HG03460 (cell line): ENCODE data around the gene FSIP1.

Experiments used
- ATAC-seq: cut with Tn5 transposase; IDR thresholded peaks from one replicate; pipeline ENCODE4 v1.9.1; 2021; ENCODE audit not compliant: unreplicated experiment

The FSIP1 gene

DNA sequence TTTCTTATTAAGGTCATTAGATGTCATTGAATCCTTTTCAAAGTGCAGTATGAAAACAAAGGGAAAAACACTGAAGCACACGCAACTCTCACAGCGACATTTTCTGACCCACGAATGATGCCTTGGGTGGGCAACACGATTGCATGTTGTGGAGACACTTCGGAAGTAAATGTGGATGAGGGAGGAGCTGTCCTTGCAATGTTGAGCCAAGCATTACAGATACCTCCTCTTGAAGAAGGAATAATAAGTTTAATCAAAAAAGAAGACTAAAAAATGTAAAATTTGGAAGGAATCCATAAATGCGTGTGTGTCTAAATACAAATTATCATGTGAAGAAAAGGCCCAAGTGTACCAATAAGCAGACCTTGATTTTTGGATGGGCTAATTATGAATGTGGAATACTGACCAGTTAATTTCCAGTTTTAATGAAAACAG lies 184.9 kb downstream of the FSIP1 start:
- no peak for ATAC-seq

GRCh38 chr15:39597336-39597735 lies 185.3 kb downstream of the FSIP1 start:
- no peak for ATAC-seq

- ATAC-seq = no peak
Observed at GRCh38 chr15:39596358-39597051, 186.1 kb downstream of the FSIP1 start.

DNA sequence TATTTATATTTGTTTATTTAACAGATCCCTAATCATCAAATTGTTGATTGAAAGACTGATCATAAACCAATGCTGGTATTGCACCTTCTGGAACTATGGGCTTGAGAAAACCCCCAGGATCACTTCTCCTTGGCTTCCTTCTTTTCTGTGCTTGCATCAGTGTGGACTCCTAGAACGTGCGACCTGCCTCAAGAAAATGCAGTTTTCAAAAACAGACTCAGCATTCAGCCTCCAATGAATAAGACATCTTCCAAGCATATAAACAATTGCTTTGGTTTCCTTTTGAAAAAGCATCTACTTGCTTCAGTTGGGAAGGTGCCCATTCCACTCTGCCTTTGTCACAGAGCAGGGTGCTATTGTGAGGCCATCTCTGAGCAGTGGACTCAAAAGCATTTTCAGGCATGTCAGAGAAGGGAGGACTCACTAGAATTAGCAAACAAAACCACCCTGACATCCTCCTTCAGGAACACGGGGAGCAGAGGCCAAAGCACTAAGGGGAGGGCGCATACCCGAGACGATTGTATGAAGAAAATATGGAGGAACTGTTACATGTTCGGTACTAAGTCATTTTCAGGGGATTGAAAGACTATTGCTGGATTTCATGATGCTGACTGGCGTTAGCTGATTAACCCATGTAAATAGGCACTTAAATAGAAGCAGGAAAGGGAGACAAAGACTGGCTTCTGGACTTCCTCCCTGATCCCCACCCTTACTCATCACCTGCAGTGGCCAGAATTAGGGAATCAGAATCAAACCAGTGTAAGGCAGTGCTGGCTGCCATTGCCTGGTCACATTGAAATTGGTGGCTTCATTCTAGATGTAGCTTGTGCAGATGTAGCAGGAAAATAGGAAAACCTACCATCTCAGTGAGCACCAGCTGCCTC lies 187.1 kb downstream of the FSIP1 start:
- ATAC-seq = no peak

- no peak for ATAC-seq
Observed at GRCh38 chr15:39594446-39595337, 187.9 kb downstream of the FSIP1 start.

- no peak for ATAC-seq
Observed at GRCh38 chr15:39593656-39594445, 188.8 kb downstream of the FSIP1 start.

DNA sequence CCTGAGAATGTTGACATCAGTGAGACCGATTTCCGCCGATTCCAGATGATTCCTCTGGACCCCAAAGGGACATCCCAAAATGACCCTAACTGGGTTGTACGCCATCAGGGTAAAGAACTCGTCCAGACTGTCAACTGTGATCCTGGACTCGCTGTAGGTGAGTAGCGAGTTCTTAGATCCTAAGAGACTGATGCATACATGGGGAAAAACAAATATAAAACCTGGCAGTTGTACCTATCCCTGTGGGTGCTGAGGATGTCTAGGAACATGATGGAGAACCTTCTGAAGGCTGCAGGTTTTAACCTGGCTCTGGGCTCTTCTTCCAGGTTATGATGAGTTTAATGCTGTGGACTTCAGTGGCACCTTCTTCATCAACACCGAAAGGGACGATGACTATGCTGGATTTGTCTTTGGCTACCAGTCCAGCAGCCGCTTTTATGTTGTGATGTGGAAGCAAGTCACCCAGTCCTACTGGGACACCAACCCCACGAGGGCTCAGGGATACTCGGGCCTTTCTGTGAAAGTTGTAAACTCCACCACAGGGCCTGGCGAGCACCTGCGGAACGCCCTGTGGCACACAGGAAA lies 189.5 kb downstream of the FSIP1 start:
- ATAC-seq = no peak

DNA sequence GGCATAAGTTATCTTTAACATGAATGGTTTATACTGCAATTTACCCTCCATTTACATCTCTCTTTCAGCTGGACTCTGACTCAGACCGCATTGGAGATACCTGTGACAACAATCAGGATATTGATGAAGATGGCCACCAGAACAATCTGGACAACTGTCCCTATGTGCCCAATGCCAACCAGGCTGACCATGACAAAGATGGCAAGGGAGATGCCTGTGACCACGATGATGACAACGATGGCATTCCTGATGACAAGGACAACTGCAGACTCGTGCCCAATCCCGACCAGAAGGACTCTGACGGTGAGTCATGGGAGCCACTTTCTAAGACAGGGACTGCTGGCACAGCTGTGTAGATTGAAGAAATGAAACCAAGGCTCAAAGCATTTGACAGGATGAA lies 190.1 kb downstream of the FSIP1 start:
- no peak for ATAC-seq

- no peak for ATAC-seq
Observed at GRCh38 chr15:39591896-39592315, 190.7 kb downstream of the FSIP1 start.

DNA sequence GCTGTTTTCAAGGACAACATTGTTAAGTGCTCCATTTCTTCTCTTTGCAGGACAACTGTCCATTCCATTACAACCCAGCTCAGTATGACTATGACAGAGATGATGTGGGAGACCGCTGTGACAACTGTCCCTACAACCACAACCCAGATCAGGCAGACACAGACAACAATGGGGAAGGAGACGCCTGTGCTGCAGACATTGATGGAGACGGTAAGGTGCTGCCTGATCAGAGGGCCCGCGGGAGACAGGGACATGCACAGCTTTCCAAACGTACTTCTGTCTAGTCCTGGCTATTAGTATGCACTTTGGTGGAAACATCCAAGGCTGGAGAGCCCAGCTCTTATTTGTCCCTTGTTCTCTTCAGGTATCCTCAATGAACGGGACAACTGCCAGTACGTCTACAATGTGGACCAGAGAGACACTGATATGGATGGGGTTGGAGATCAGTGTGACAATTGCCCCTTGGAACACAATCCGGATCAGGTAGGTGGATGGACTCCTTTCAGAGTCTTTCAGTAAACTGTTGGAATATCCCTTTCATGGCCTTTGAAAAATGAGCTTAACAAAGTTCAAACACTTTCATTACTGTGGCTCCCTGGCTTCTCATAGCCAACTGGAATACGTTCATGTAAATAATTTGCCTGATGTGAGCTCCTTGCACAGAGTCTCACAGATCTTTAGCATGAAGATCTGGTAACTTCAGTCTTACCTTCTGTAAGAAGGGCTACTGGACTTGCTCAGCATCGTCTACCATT lies 191.3 kb downstream of the FSIP1 start:
- ATAC-seq = no peak

GRCh38 chr15:39589815-39590644 lies 192.6 kb downstream of the FSIP1 start:
- no peak for ATAC-seq

GRCh38 chr15:39589193-39589814 lies 193.3 kb downstream of the FSIP1 start:
- ATAC-seq = no peak

GRCh38 chr15:39588531-39589192 lies 194.0 kb downstream of the FSIP1 start:
- ATAC-seq = no peak

- no peak for ATAC-seq
Observed at GRCh38 chr15:39587731-39588530, 194.7 kb downstream of the FSIP1 start.

GRCh38 chr15:39587096-39587721 lies 195.4 kb downstream of the FSIP1 start:
- no peak for ATAC-seq

DNA sequence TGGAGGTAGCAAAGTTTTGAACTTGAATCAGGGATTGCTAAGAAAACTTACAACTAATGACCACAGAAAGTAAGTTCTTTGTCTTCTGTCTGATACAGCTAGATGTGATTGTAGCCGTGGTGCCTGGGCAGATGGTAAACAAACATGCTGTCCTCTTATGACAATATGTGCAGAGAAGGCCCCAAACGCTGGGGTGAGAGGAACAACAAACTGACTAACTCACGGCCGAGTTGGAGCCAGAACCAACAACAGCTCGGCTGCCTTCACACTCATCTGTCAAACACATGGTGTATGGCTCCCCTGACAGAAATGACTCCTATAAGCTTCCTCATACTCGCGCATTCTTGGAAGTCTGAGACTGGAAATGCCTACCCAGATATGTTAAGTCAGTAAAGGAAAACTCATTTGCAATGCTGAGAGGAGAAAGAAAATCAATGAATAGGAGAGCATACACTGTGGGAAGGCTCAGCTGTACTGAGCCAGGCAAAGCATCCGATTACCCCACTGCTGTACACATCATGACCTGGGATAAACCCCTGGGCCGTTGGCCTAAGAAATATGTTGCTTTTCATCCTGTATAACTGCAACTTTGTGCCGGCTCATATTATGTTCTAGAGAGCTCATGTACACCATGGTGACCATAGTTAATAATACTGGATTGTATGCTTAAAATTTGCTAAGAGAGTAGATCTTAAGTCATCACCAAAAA lies 196.1 kb downstream of the FSIP1 start:
- no peak for ATAC-seq
